ENCODE data around the gene AHR. TPM values are rescaled to one million over a fixed set of nuclear protein-coding genes. Genes with fewer than 3 reads are reported as not detected.
"Not testable (repeated sequence)": the region's sequence is repeated elsewhere in the genome, so short reads cannot be mapped to it uniquely, and the experiment has no call there.

The AHR gene
- total RNA-seq, 2 donors from 2014 or later = 36.5 to 40.8 TPM

- DNase-seq (ENCODE audit: low spot score); H3K9me3 Mint-ChIP-seq; H3K27ac Mint-ChIP-seq; ATAC-seq; H3K27me3 Mint-ChIP-seq; H3K4me1 Mint-ChIP-seq (ENCODE audit: low read depth in 2 of 2); H3K4me3 Mint-ChIP-seq; H3K36me3 Mint-ChIP-seq: not testable (repeated sequence)
Observed at GRCh38 chr7:17382408-17383354, 84.2 kb downstream of the AHR start.

GRCh38 chr7:17384400-17384799 is 85.9 kb downstream of the AHR start:
- Mint-ChIP-seq H3K4me3 (no peak overlapping the region), H3K27ac (no peak overlapping the region), H3K36me3 (no peaks in the 10 kb centered on the region), H3K9me3 (no peaks in the 10 kb centered on the region), H3K4me1 (ENCODE audit: low read depth in 2 of 2) (no peaks in the 10 kb centered on the region), H3K27me3 (peaks cover 0 to 6% of the 10 kb centered on the region in 2 donors)
- no peak for DNase-seq (ENCODE audit: low spot score)
- no peak for ATAC-seq

DNA sequence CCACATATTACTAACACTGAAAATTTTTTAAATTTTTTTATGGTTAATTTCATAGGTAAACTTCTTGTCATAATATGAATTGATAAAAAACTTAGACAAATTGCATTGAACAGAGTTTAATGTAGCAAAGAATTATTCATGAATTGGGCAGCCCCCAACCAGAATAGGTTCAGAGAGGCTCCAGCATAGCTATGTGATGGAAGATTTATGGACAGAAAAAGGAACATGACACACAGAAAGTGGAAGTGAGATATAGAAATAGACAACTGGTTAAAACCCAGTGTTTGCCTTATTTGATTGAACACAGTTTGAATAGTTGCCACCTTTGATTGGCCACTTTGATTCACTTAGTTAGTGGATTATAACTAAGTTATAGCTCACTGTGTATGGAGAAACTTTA is 87.2 kb downstream of the AHR start:
- no peaks in the 10 kb centered on the region for H3K36me3 Mint-ChIP-seq
- no peak overlapping the region for H3K27ac Mint-ChIP-seq
- DNase-seq (ENCODE audit: low spot score) (no peak), ATAC-seq (no peak)
- H3K4me1 Mint-ChIP-seq (ENCODE audit: low read depth in 2 of 2) = no peaks in the 10 kb centered on the region
- H3K27me3 Mint-ChIP-seq = peaks cover 0 to 1% of the 10 kb centered on the region in 2 donors
- H3K4me3 Mint-ChIP-seq = no peak overlapping the region
- no peaks in the 10 kb centered on the region for H3K9me3 Mint-ChIP-seq

DNA sequence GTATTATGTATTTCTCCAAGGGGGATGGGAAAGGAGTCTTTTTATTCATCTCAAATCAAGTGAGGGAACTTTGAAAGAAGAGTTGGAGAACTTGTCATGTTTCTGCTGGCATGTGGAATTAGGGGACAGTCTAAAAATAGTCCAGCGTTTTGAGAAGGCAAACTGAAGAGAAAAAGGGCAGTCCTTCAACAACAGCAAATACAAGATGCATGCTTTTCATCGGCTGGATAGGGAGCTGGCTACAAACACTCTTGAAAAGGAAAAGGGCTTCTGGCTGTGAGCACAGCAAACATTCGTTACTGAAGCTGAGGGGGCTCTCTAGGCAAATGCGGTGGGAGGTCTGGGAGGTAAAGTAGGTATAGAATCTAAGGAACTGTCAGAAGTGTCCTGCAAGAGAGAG is 91.9 kb downstream of the AHR start:
- Mint-ChIP-seq H3K9me3 (peaks cover 9% of the 10 kb centered on the region), H3K27me3 (no peaks in the 10 kb centered on the region), H3K36me3 (peaks cover 5% of the 10 kb centered on the region), H3K4me1 (ENCODE audit: low read depth in 2 of 2) (no peaks in the 10 kb centered on the region), H3K4me3 (no peak overlapping the region), H3K27ac (no peak overlapping the region)
- ATAC-seq = no peak
- DNase-seq (ENCODE audit: low spot score) = no peak

DNA sequence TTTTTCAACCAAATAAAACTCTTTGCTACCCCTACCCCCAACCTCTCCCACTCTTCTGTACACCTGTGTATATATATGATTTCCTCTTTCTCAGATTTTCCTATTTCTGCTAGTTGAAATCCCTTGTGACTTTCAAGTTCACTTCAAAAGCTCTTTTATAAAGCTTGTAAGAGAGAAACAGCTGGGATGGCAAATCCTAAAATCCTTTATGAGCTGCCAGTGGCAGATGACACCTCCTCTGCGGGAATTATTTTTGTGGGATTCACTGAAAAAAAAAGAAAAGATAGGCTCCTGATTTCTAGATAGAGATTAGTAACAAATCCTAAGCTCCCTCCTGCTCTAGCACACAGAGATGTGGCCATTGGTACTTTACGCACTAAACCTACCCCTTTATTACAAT is 92.9 kb downstream of the AHR start:
- H3K27ac Mint-ChIP-seq = no peak overlapping the region
- no peaks in the 10 kb centered on the region for H3K4me1 Mint-ChIP-seq (ENCODE audit: low read depth in 2 of 2)
- H3K27me3 Mint-ChIP-seq = no peaks in the 10 kb centered on the region
- H3K9me3 Mint-ChIP-seq = peaks cover 9% of the 10 kb centered on the region
- no peak for DNase-seq (ENCODE audit: low spot score)
- H3K36me3 Mint-ChIP-seq = peaks cover 5% of the 10 kb centered on the region
- ATAC-seq = no peak
- H3K4me3 Mint-ChIP-seq = no peak overlapping the region

DNA sequence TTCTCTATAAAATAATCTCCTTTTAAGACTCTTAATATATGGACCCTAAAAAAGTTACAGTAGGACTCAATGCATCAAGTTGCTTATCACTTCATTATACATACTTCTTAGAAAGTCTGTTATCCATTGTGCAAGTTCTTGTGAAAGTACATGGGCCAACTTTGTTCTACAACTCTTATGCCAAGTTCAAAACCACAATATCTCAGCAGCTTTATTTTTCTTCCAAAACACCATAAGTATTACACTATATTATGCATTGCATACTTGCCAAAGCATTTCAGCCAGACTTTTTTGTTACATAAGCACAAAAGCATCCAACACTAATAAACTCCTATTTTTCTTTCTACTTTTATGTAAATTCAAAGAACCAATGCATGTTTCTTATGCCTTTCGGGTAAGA is 94.4 kb downstream of the AHR start:
- H3K27ac Mint-ChIP-seq = no peak overlapping the region
- ATAC-seq (no peak), DNase-seq (ENCODE audit: low spot score) (no peak)
- peaks cover 5% of the 10 kb centered on the region for H3K36me3 Mint-ChIP-seq
- no peaks in the 10 kb centered on the region for H3K27me3 Mint-ChIP-seq
- no peaks in the 10 kb centered on the region for H3K4me1 Mint-ChIP-seq (ENCODE audit: low read depth in 2 of 2)
- peaks cover 9% of the 10 kb centered on the region for H3K9me3 Mint-ChIP-seq
- H3K4me3 Mint-ChIP-seq = no peak overlapping the region

- not testable (repeated sequence) for H3K9me3 Mint-ChIP-seq; H3K36me3 Mint-ChIP-seq; H3K4me1 Mint-ChIP-seq (ENCODE audit: low read depth in 2 of 2); H3K4me3 Mint-ChIP-seq; H3K27me3 Mint-ChIP-seq; ATAC-seq; DNase-seq (ENCODE audit: low spot score); H3K27ac Mint-ChIP-seq
Observed at GRCh38 chr7:17394563-17394962, 96.1 kb downstream of the AHR start.

All from natural killer cell treated with Interleukin-12 subunit alpha and Interleukin-12 subunit beta and Interleukin-15 and Interleukin-18, amount 100 ng/mL, for 72 hours (primary cell).